Gastroesophageal sphincter (tissue), 4 donors: ENCODE results near the gene INTS11. TPM values are rescaled to one million over a fixed set of nuclear protein-coding genes. Genes with fewer than 3 reads are reported as not detected.

Experiments used
- ATAC-seq: fragments of 150-250 bp; one replicate; pipeline ENCODE4 v1.9.1; 2016; ENCODE audit warnings: mild to moderate bottlenecking, moderate library complexity
- H3K27ac ChIP-seq, 4 donors: fragments of 200-600 bp; sonication (generic) in 3 of 4; 1 replicate in 3 of 4; 2 replicates in 1 of 4; pipeline ENCODE4 v1.5.1; 2016 to 2019
- H3K27me3 ChIP-seq: fragments of 200-600 bp; sonication (generic); one replicate; pipeline ENCODE4 v1.5.1; 2019
- H3K36me3 ChIP-seq, 2 donors: fragments of 200-600 bp; sonication (generic); one replicate each; pipeline ENCODE4 v1.5.1; 2019; ENCODE audit warnings: control low read depth in 1 of 2
- H3K4me1 ChIP-seq, 3 donors: fragments of 200-600 bp; sonication (generic); 1 replicate in 2 of 3; 2 replicates in 1 of 3; pipeline ENCODE4 v1.5.1; 2016 to 2019; ENCODE audit warnings: control low read depth in 2 of 3
- H3K4me3 ChIP-seq, 2 donors: fragments of 200-600 bp; sonication (generic); one replicate each; pipeline ENCODE4 v1.5.1; 2019; ENCODE audit warnings: mild to moderate bottlenecking in 1 of 2, moderate library complexity in 1 of 2
- H3K9me3 ChIP-seq, 3 donors: fragments of 200-600 bp; sonication (generic); one replicate each; pipeline ENCODE4 v1.5.1; 2017 to 2019; ENCODE audit warnings: control low read depth in 2 of 3
- CTCF ChIP-seq, 4 experiments: fragments of 200-600 bp in 2 of 4; fragments of 450-650 bp in 2 of 4; sonication (generic) in 1 of 4; IDR thresholded peaks; one replicate each; pipeline ENCODE4 v1.5.1; 2017 to 2019; ENCODE audit warnings: antibody characterized with exemption in 4 of 4, mild to moderate bottlenecking in 2 of 4, moderate library complexity in 2 of 4
- EP300 ChIP-seq: sonication (generic); formaldehyde crosslinking; IDR thresholded peaks from one replicate; pipeline ENCODE4 v1.6.1; 2017; ENCODE audit warnings: antibody characterized with exemption, mild to moderate bottlenecking
- POLR2A ChIP-seq, 2 donors: fragments of 450-650 bp; IDR thresholded peaks; one replicate each; pipeline ENCODE4 v1.6.1; 2017; ENCODE audit warnings: antibody characterized with exemption in 2 of 2, mild to moderate bottlenecking in 2 of 2, moderate library complexity in 1 of 2
- POLR2AphosphoS5 ChIP-seq: sonication (generic); formaldehyde crosslinking; IDR thresholded peaks from one replicate; pipeline ENCODE4 v1.6.1; 2017; ENCODE audit warnings: antibody characterized with exemption
- WGBS, 2 donors: methylation state at CpG; one replicate each; pipeline ENCODE4 v1.1.5; 2018; ENCODE audit warnings: low coverage in 1 of 2; 5-methylcytosine and 5-hydroxymethylcytosine counted together
- total RNA-seq, 4 donors: library from RNA; depleted of rRNA; stranded (reverse); fragments of >200 nt; gene quantifications; one replicate each; pipeline ENCODE4 v1.1.0, GENCODE V29; 2016

Gene INTS11
- total RNA-seq, 4 donors from 2014 or later: 62.0 to 119 (median 96.4) TPM

GRCh38 chr1:1306070-1306660, 18.3 kb downstream of the INTS11 start:
- 0% methylated on average over 1 of the region's 11 CpGs; no CpG with 5 or more reads in 1 of the 2 donors for WGBS, 2 donors
- TF ChIP-seq EP300 (no peak), CTCF (IDR thresholded peaks at IDR 0.05) (no peak), POLR2AphosphoS5 (no peak), POLR2A (IDR thresholded peaks at IDR 0.05) (no peak)
- peak overlapping the region in 3 of 4 donors; percentile 79 to 89 (median 84) for H3K27ac ChIP-seq

GRCh38 chr1:1305300-1306069, 19.0 kb downstream of the INTS11 start:
- peaks cover 0 to 9% of the 10 kb centered on the region in 2 donors for H3K36me3 ChIP-seq

More at GRCh38 chr1:1306070-1306660, 18.3 kb downstream of the INTS11 start:
- ATAC-seq: no peak
- H3K36me3 ChIP-seq: peaks cover 0 to 15% of the 10 kb centered on the region in 2 donors
- peaks cover 2 to 71% (median 42%) of the 10 kb centered on the region in 3 donors for H3K4me1 ChIP-seq
- peak overlapping the region in 1 of 2 donors; percentile 95 for H3K4me3 ChIP-seq
- H3K9me3 ChIP-seq: no peaks in the 10 kb centered on the region
- no peaks in the 10 kb centered on the region for H3K27me3 ChIP-seq

GRCh38 chr1:1304331-1305299, 19.8 kb downstream of the INTS11 start:
- H3K4me1 ChIP-seq: peaks cover 2 to 58% (median 41%) of the 10 kb centered on the region in 3 donors
- WGBS, 2 donors: no CpG with 5 or more reads among the region's 29 CpGs
- no peaks in the 10 kb centered on the region for H3K9me3 ChIP-seq
- H3K27me3 ChIP-seq: no peaks in the 10 kb centered on the region
- peak; percentile 44 for ATAC-seq
- peak overlapping the region; percentile 30 to 95 for H3K4me3 ChIP-seq
- peak overlapping the region; percentile 39 to 89 (median 82) for H3K27ac ChIP-seq
- TF ChIP-seq POLR2AphosphoS5 (peak; percentile 22), CTCF (IDR thresholded peaks at IDR 0.05) (no peak), EP300 (no peak)
- H3K36me3 ChIP-seq: peaks cover 0 to 10% of the 10 kb centered on the region in 2 donors

More at GRCh38 chr1:1305300-1306069, 19.0 kb downstream of the INTS11 start:
- H3K4me1 ChIP-seq: peaks cover 2 to 67% (median 42%) of the 10 kb centered on the region in 3 donors
- peak overlapping the region; percentile 39 to 89 (median 82) for H3K27ac ChIP-seq
- H3K4me3 ChIP-seq: peak overlapping the region; percentile 30 to 95
- no peaks in the 10 kb centered on the region for H3K9me3 ChIP-seq
- WGBS, 2 donors: 4% methylated on average over 3 of the region's 25 CpGs; no CpG with 5 or more reads in 1 of the 2 donors
- TF ChIP-seq POLR2AphosphoS5 (peak; percentile 27), CTCF (IDR thresholded peaks at IDR 0.05) (no peak)
- peak; percentile 35 for ATAC-seq
- H3K27me3 ChIP-seq: no peaks in the 10 kb centered on the region

- 40% methylated on average over 1 of the region's 13 CpGs; no CpG with 5 or more reads in 1 of the 2 donors for WGBS, 2 donors
- Histone ChIP-seq H3K27me3 (no peaks in the 10 kb centered on the region), H3K4me3 (peak overlapping the region in 1 of 2 donors; percentile 95), H3K36me3 (peaks cover 0 to 19% of the 10 kb centered on the region in 2 donors), H3K27ac (peak overlapping the region in 3 of 4 donors; percentile 79 to 89 (median 84)), H3K4me1 (peaks cover 2 to 49% (median 37%) of the 10 kb centered on the region in 3 donors), H3K9me3 (no peaks in the 10 kb centered on the region)
- no peak for ATAC-seq
- TF ChIP-seq EP300 (no peak), POLR2A (IDR thresholded peaks at IDR 0.05) (no peak), CTCF (IDR thresholded peaks at IDR 0.05) (no peak), POLR2AphosphoS5 (no peak)
Measured at GRCh38 chr1:1303736-1304135, 20.7 kb downstream of the INTS11 start.
